K562 (cell line): ENCODE data around the gene FAM98C. TPM values are rescaled to one million over a fixed set of nuclear protein-coding genes. Genes with fewer than 3 reads are reported as not detected.

Source experiments
- ARID3B ChIP-seq: fragments of 250-450 bp; sonication (Bioruptor Pico); IDR thresholded peaks from 2 replicates; pipeline ENCODE4 v1.4.0; 2020; ENCODE audit warnings: borderline replicate concordance
- ATF3 ChIP-seq, 2 experiments: fragments of 450-650 bp in 1 of 2; sonication (generic) in 1 of 2; formaldehyde crosslinking in 1 of 2; IDR thresholded peaks in 1 of 2; conservative IDR thresholded peaks in 1 of 2; 2 replicates each; pipeline versions ENCODE4 v1.6.1 to v1.8.1; 2016 to 2023; ENCODE audit warnings: mild to moderate bottlenecking in 2 of 2, moderate library complexity in 2 of 2, inconsistent platforms in 1 of 2, missing genetic modification reagents in 1 of 2
- CREM ChIP-seq: IDR thresholded peaks from 2 replicates; pipeline ENCODE4 v1.6.1; 2014; ENCODE audit warnings: antibody characterized with exemption, low read depth
- KDM2B ChIP-seq: fragments of 250-450 bp; sonication (Bioruptor Pico); IDR thresholded peaks from 2 replicates; pipeline ENCODE4 v1.8.0; 2021; ENCODE audit warnings: mild to moderate bottlenecking, moderate library complexity
- MAFF ChIP-seq: IDR thresholded peaks from 2 replicates; pipeline ENCODE4 v1.6.1; 2012; ENCODE audit warnings: low read length, improper control_type of control experiment
- MECOM ChIP-seq: fragments of 250-450 bp; sonication (Bioruptor Pico); IDR thresholded peaks from 2 replicates; pipeline ENCODE4 v1.8.0; 2022; ENCODE audit warnings: inconsistent platforms
- PML ChIP-seq: IDR thresholded peaks from 2 replicates; pipeline ENCODE4 v1.6.1; 2012; ENCODE audit warnings: low read length, inconsistent platforms
- RBM15 ChIP-seq: fragments of 200-400 bp; formaldehyde crosslinking; IDR thresholded peaks from 2 replicates; pipeline ENCODE4 v1.6.1; 2018; ENCODE audit warnings: mild to moderate bottlenecking, low read length, moderate library complexity; ENCODE audit not compliant: insufficient read depth
- SMAD1 ChIP-seq: fragments of 150-350 bp; IDR thresholded peaks from 2 replicates; pipeline ENCODE4 v1.6.1; 2014; ENCODE audit warnings: low read length, low read depth; ENCODE audit not compliant: partially characterized antibody
- SMARCB1 ChIP-seq: IDR thresholded peaks from 2 replicates; pipeline ENCODE4 v1.6.1; 2011; ENCODE audit warnings: improper control_type of control experiment, low read depth; ENCODE audit not compliant: insufficient read length
- SP2 ChIP-seq: IDR thresholded peaks from 2 replicates; pipeline ENCODE4 v1.6.1; 2011; ENCODE audit warnings: mild to moderate bottlenecking, low read depth, low read length, moderate library complexity; ENCODE audit not compliant: poor library complexity, severe bottlenecking; ENCODE audit errors: extremely low read depth
- TARDBP ChIP-seq: fragments of 450-650 bp; IDR thresholded peaks from 2 replicates; pipeline ENCODE4 v1.6.1; 2016
- THAP12 ChIP-seq: fragments of 250-450 bp; sonication (Bioruptor Pico); IDR thresholded peaks from 2 replicates; pipeline ENCODE4 v1.9.0; 2021; ENCODE audit warnings: mild to moderate bottlenecking, inconsistent platforms
- THRB ChIP-seq: fragments of 450-650 bp; formaldehyde crosslinking; conservative IDR thresholded peaks from 2 replicates; pipeline ENCODE4 v1.4.0; 2022; ENCODE audit warnings: mild to moderate bottlenecking, missing genetic modification characterization
- U2AF1 ChIP-seq: fragments of 200-400 bp; formaldehyde crosslinking; optimal IDR thresholded peaks from 2 replicates; pipeline ENCODE3; 2017; ENCODE audit warnings: mild to moderate bottlenecking, low read depth, low read length, moderate library complexity
- VEZF1 ChIP-seq: fragments of 200-800 bp; sonication (Bioruptor generic); IDR thresholded peaks from 2 replicates; pipeline ENCODE4 v1.6.1; 2017; ENCODE audit warnings: missing genetic modification characterization, missing compliant biosample characterization
- ZNF184 ChIP-seq: sonication (generic); formaldehyde crosslinking; IDR thresholded peaks from 2 replicates; pipeline ENCODE4 v1.5.0; 2020; ENCODE audit warnings: missing genetic modification reagents
- polyA plus RNA-seq, 8 experiments: library from polyadenylated mRNA; depleted of rRNA in 4 of 8; stranded (reverse) in 5 of 8; unstranded in 3 of 8; fragments of >200 nt; fragmentation: Nextera tagmentation in 2 of 8; fragmentation: Illumina TruSeq in 1 of 8; extraction: Ambion mirVana in 2 of 8; extraction: Trizol in 1 of 8; gene quantifications; 2 replicates each; pipeline versions ENCODE4 v1.2.1 to v1.2.3, GENCODE V29; 2011 to 2014; ENCODE audit warnings: inconsistent platforms in 1 of 8, missing spikeins in 1 of 8
- total RNA-seq, 7 experiments: library from RNA; depleted of rRNA in 6 of 7; stranded (reverse); fragments of >200 nt in 6 of 7; fragmentation: Illumina TruSeq in 2 of 7; extraction: Trizol in 2 of 7; gene quantifications; 2 replicates each; pipeline versions ENCODE4 v1.2.1 to v1.2.3, GENCODE V29; 2011 to 2021; ENCODE audit warnings: low replicate concordance in 1 of 7

Gene FAM98C
- total and polyA plus RNA-seq, 9 of the 15 experiments (the other 6 are each of a cell fraction or from before 2014, with no cell fraction given), result 1.7 to 43.8 (median 13.7) TPM

GRCh38 chr19:38374332-38375097, 28.4 kb upstream of the FAM98C start, which contains the start of gene PSMD8 (continued):
- TF ChIP-seq SMAD1 (peak; percentile 79), PML (peak; percentile 81; the same call in 1 of the 2 replicates), THRB (CRISPR knock-in tag) (peak; percentile 39; the same call in 1 of the 2 replicates), VEZF1 (peak; percentile 98), SMARCB1 (no peak), THAP12 (CRISPR knock-in tag) (peak; percentile 67; the same call in 1 of the 2 replicates), U2AF1 (no peak), TARDBP (peak; percentile 74; the same call in 1 of the 2 replicates), MAFF (no peak), RBM15 (no peak), ARID3B (CRISPR knock-in tag) (no peak), ATF3 (IDR thresholded peaks at IDR 0.05) (peak; percentile 61; the same call in 1 of the 2 replicates), ATF3 (CRISPR knock-in tag; conservative IDR thresholded peaks at IDR 0.05) (peak; percentile 82; the same call in 1 of the 2 replicates), MECOM (CRISPR knock-in tag) (no peak), ZNF184 (no peak), CREM (peak; percentile 94), SP2 (no peak), KDM2B (no peak)
